Measurements from ENCODE around the gene RAB8A. TPM values are rescaled to one million over a fixed set of nuclear protein-coding genes. Genes with fewer than 3 reads are reported as not detected.
"Not testable (repeated sequence)": the region's sequence is repeated elsewhere in the genome, so short reads cannot be mapped to it uniquely, and the experiment has no call there.

RAB8A gene
- total and polyA plus RNA-seq, 3 experiments from 2014 or later: 86.3 to 298 (median 268) TPM

GRCh38 chr19:16084067-16084685 lies 27.5 kb upstream of the RAB8A start:
- Mint-ChIP-seq H3K27me3 (no peaks in the 10 kb centered on the region), H3K4me1 (peaks cover 59 to 78% (median 64%) of the 10 kb centered on the region in 3 donors), H3K27ac (peak overlapping the region in 4 of 8 donors; percentile 58 to 82 (median 75)), H3K4me3 (peak overlapping the region in 1 of 7 donors; percentile 52), H3K9me3 (no peaks in the 10 kb centered on the region), H3K36me3 (peaks cover 21 to 78% (median 22%) of the 10 kb centered on the region in 3 donors)
- H3K36me3 ChIP-seq (ENCODE audit: insufficient read depth, low read length): peaks cover 57% of the 10 kb centered on the region
- no peak overlapping the region for H3K4me3 ChIP-seq (ENCODE audit: low read length)
- ChIA-PET CTCF (interaction anchor here (0.9 to 7.0 kb wide), 7 partner anchors 9 to 100 kb away, joined by 3 to 65 read pairs (median 4); partner anchors contain the start of genes FAM32A and TPM4), POLR2A (interaction anchor here (0.9 to 1.6 kb wide), 2 partner anchors 9 to 13 kb away, joined by 3 read pairs; no protein-coding TSS in a partner anchor)
- no peak overlapping the region for H3K27ac ChIP-seq (ENCODE audit: low read depth, low read length)
- H3K9me3 ChIP-seq (ENCODE audit: low read length): no peaks in the 10 kb centered on the region
- H3K4me1 ChIP-seq (ENCODE audit: insufficient read depth, low read length): peaks cover 62% of the 10 kb centered on the region
- no peaks in the 10 kb centered on the region for H3K27me3 ChIP-seq (ENCODE audit: insufficient read depth, low read length, poor library complexity, severe bottlenecking)
- DNase-seq: no peak

- H3K4me1 Mint-ChIP-seq: peaks cover 52 to 69% (median 57%) of the 10 kb centered on the region in 3 donors
- H3K27me3 Mint-ChIP-seq: no peaks in the 10 kb centered on the region
- CTCF ChIA-PET: interaction anchor here (0.9 to 7.0 kb wide), 6 partner anchors 10 to 99 kb away, joined by 3 to 65 read pairs (median 6); partner anchors contain the start of genes FAM32A and TPM4
- peak overlapping the region in 4 of 8 donors; percentile 40 to 98 (median 88) for H3K27ac Mint-ChIP-seq
- H3K27ac ChIP-seq (ENCODE audit: low read depth, low read length): no peak overlapping the region
- peak overlapping the region in 1 of 7 donors; percentile 89 for H3K4me3 Mint-ChIP-seq
- H3K9me3 ChIP-seq (ENCODE audit: low read length): no peaks in the 10 kb centered on the region
- DNase-seq: no peak
- peaks cover 22 to 87% (median 24%) of the 10 kb centered on the region in 3 donors for H3K36me3 Mint-ChIP-seq
- no peaks in the 10 kb centered on the region for H3K27me3 ChIP-seq (ENCODE audit: insufficient read depth, low read length, poor library complexity, severe bottlenecking)
- peaks cover 66% of the 10 kb centered on the region for H3K36me3 ChIP-seq (ENCODE audit: insufficient read depth, low read length)
- POLR2A ChIA-PET: interaction anchor here (0.6 to 2.0 kb wide), 4 partner anchors 10 to 26 kb away, joined by 3 to 8 read pairs (median 4); partner anchors contain the start of gene RAB8A
- peaks cover 53% of the 10 kb centered on the region for H3K4me1 ChIP-seq (ENCODE audit: insufficient read depth, low read length)
- H3K4me3 ChIP-seq (ENCODE audit: low read length): no peak overlapping the region
- no peaks in the 10 kb centered on the region for H3K9me3 Mint-ChIP-seq
These were observed 26.6 kb upstream of the RAB8A start for GRCh38 chr19:16085115-16085514.

DNA sequence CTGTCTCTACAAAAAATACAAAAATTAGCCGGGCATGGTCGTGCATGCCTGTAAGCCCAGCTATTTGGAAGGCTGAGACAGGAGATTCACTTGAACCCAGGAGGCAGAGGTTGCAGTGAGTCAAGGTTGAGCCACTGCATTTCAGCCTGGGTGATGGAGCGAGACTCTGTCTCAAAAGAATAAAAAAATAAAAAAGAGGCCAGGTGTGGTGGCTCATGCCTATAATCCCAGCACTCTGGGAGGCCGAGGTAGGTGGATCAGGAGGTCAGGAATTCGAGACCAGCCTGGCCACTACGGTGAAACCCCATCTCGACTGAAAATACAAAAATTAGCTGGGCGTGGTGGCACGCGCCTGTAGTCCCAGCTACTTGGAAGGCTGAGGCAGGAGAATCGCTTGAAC lies 24.3 kb upstream of the RAB8A start:
- not testable (repeated sequence) for H3K9me3 Mint-ChIP-seq; H3K27ac ChIP-seq (ENCODE audit: low read depth, low read length); DNase-seq; H3K9me3 ChIP-seq (ENCODE audit: low read length); H3K27me3 Mint-ChIP-seq; H3K27me3 ChIP-seq (ENCODE audit: insufficient read depth, low read length, poor library complexity, severe bottlenecking); H3K4me3 Mint-ChIP-seq; H3K4me3 ChIP-seq (ENCODE audit: low read length)
- POLR2A ChIA-PET: interaction anchor here (1.4 to 1.6 kb wide), 3 partner anchors 8 to 17 kb away, joined by 4 to 16 read pairs (median 6); partner anchors contain the start of gene TPM4
- peaks cover 35 to 46% (median 37%) of the 10 kb centered on the region in 3 donors for H3K4me1 Mint-ChIP-seq
- peaks cover 20 to 89% (median 21%) of the 10 kb centered on the region in 3 donors for H3K36me3 Mint-ChIP-seq
- Histone ChIP-seq H3K36me3 (ENCODE audit: insufficient read depth, low read length) (peaks cover 72% of the 10 kb centered on the region), H3K4me1 (ENCODE audit: insufficient read depth, low read length) (peaks cover 33% of the 10 kb centered on the region)
- H3K27ac Mint-ChIP-seq: peak overlapping the region in 2 of 8 donors; percentile 70 to 85
- CTCF ChIA-PET: interaction anchor here (1.6 to 7.0 kb wide), 7 partner anchors 10 to 98 kb away, joined by 9 to 65 read pairs (median 14); partner anchors contain the start of genes FAM32A and RAB8A

DNA sequence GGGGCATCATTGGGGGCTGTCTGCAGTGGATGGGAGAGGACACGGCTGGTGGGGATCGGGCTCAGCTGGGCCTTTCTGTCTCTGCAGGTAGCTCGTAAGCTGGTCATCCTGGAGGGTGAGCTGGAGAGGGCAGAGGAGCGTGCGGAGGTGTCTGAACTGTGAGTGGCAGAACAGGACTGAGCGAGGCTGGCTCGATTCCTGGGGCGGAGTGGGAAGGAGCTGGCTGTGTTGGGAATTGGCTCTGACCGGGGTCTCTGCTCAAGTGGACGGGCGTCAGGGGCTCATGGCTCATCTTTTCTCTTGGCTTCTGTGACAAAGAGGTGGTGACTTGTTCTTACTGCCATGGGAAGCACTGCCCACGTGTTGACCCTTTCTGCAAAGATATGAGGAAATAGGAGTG lies 23.7 kb upstream of the RAB8A start:
- CTCF ChIA-PET: interaction anchor here (0.7 to 7.0 kb wide), 5 partner anchors 9 to 98 kb away, joined by 3 to 65 read pairs (median 25); partner anchors contain the start of genes FAM32A and RAB8A
- Mint-ChIP-seq H3K4me1 (peaks cover 32 to 42% (median 37%) of the 10 kb centered on the region in 3 donors), H3K27ac (peak overlapping the region in 3 of 8 donors; percentile 21 to 70 (median 41))

DNA sequence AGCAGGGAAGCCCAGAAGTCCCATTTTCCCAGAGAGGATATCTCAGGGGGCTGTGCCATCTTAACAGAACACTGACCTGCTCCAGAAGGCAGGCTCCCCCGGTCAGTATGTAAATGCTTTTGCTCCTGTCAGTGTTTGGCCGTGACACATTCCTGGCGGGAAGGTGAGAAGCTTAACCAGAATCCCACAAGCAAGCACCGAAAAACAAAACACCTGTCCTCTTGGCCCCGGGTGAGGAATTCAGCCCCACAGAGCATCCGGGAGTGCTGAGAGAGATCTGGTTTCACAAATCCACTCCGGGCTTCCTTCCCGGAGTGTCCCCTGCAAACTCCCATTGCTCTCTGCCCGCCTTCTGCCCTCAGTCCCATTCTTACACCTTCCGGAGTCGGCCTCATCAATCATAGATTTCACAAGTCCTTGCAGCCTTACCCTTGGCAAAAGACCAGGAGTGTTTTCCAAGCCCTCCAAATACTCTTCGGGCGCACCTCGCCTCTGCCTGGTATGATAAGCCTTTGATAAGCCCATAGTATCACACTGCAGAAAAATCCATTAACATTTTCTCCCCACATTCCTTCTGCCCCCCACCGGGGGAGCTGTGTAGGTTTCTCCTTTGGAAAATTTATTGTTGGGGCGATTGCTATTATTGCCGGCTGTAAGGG lies 23.2 kb upstream of the RAB8A start:
- H3K9me3 ChIP-seq (ENCODE audit: low read length): no peaks in the 10 kb centered on the region
- H3K4me1 Mint-ChIP-seq: peaks cover 32 to 36% (median 35%) of the 10 kb centered on the region in 3 donors
- H3K36me3 ChIP-seq (ENCODE audit: insufficient read depth, low read length): peaks cover 72% of the 10 kb centered on the region
- no peaks in the 10 kb centered on the region for H3K9me3 Mint-ChIP-seq
- ChIA-PET POLR2A (no interaction called here), CTCF (interaction anchor here (0.7 to 7.0 kb wide), 4 partner anchors 17 to 97 kb away, joined by 3 to 65 read pairs (median 26); partner anchors contain the start of genes FAM32A and RAB8A)
- peak overlapping the region in 1 of 7 donors; percentile 38 for H3K4me3 Mint-ChIP-seq
- no peaks in the 10 kb centered on the region for H3K27me3 ChIP-seq (ENCODE audit: insufficient read depth, low read length, poor library complexity, severe bottlenecking)
- no peaks in the 10 kb centered on the region for H3K27me3 Mint-ChIP-seq
- peaks cover 19 to 88% (median 20%) of the 10 kb centered on the region in 3 donors for H3K36me3 Mint-ChIP-seq
- no peak for DNase-seq
- no peak overlapping the region for H3K4me3 ChIP-seq (ENCODE audit: low read length)
- no peak overlapping the region for H3K27ac ChIP-seq (ENCODE audit: low read depth, low read length)
- peaks cover 30% of the 10 kb centered on the region for H3K4me1 ChIP-seq (ENCODE audit: insufficient read depth, low read length)
- peak overlapping the region in 3 of 8 donors; percentile 41 to 80 (median 72) for H3K27ac Mint-ChIP-seq

More for the DNA sequence above, 23.7 kb upstream of the RAB8A start:
- no peaks in the 10 kb centered on the region for H3K9me3 Mint-ChIP-seq
- peaks cover 20 to 88% (median 20%) of the 10 kb centered on the region in 3 donors for H3K36me3 Mint-ChIP-seq
- Histone ChIP-seq H3K4me1 (ENCODE audit: insufficient read depth, low read length) (peaks cover 30% of the 10 kb centered on the region), H3K27ac (ENCODE audit: low read depth, low read length) (no peak overlapping the region), H3K27me3 (ENCODE audit: insufficient read depth, low read length, poor library complexity, severe bottlenecking) (no peaks in the 10 kb centered on the region), H3K4me3 (ENCODE audit: low read length) (no peak overlapping the region), H3K36me3 (ENCODE audit: insufficient read depth, low read length) (peaks cover 72% of the 10 kb centered on the region), H3K9me3 (ENCODE audit: low read length) (no peaks in the 10 kb centered on the region)
- H3K27me3 Mint-ChIP-seq: no peaks in the 10 kb centered on the region
- H3K4me3 Mint-ChIP-seq: no peak overlapping the region
- POLR2A ChIA-PET: interaction anchor here (1.6 kb wide), 1 partner anchor 12 kb away, joined by 6 read pairs; the partner anchor contains the start of gene TPM4
- DNase-seq: no peak

DNA sequence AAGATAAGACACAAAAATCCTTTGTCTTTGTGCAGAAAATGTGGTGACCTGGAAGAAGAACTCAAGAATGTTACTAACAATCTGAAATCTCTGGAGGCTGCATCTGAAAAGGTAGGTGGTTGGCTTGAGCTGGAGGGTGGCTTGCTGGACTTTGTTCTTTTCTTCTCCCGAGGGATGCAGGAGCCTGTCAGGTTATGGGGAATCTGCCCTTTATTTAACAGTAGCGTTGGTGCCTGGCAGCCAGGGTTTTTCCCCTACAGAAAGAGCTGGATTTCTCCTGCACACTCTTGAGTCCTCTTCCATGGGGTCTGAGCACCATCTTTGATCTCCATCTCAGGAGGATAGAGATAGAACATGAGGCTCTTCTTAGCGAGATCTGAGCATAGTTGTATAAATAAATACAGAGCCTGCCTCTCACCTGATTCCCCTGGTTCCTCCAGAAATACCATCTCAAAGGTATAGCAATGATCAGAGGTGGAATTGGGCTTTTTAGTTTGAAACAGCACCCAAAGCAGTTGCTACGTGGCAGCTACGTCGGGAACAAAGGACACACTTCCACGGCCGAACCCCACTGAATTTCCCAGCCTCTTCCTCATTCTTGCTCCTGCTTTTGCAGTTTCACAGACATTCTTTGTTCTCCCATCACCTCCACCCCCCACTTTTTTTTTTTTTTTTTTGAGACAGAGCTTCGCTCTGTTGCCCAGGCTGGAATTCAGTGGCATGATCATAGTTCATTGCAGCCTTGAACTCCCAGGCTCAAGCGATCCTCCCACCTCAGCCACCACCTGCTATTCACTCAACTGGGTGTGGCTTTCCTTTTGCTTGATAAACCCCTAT lies 22.5 kb upstream of the RAB8A start:
- no peaks in the 10 kb centered on the region for H3K27me3 ChIP-seq (ENCODE audit: insufficient read depth, low read length, poor library complexity, severe bottlenecking)
- no peaks in the 10 kb centered on the region for H3K9me3 Mint-ChIP-seq
- H3K4me3 Mint-ChIP-seq: peak overlapping the region in 1 of 7 donors; percentile 84
- no peaks in the 10 kb centered on the region for H3K27me3 Mint-ChIP-seq
- peaks cover 28% of the 10 kb centered on the region for H3K4me1 ChIP-seq (ENCODE audit: insufficient read depth, low read length)
- H3K27ac ChIP-seq (ENCODE audit: low read depth, low read length): no peak overlapping the region
- POLR2A ChIA-PET: no interaction called here
- CTCF ChIA-PET: interaction anchor here (3.7 to 7.0 kb wide), 2 partner anchors 21 to 26 kb away, joined by 26 to 65 read pairs; partner anchors contain the start of gene RAB8A
- no peaks in the 10 kb centered on the region for H3K9me3 ChIP-seq (ENCODE audit: low read length)
- peak overlapping the region in 5 of 8 donors; percentile 52 to 86 (median 72) for H3K27ac Mint-ChIP-seq
- no peak for DNase-seq
- peaks cover 19 to 88% (median 20%) of the 10 kb centered on the region in 3 donors for H3K36me3 Mint-ChIP-seq
- H3K36me3 ChIP-seq (ENCODE audit: insufficient read depth, low read length): peaks cover 68% of the 10 kb centered on the region
- peaks cover 33 to 35% (median 35%) of the 10 kb centered on the region in 3 donors for H3K4me1 Mint-ChIP-seq
- no peak overlapping the region for H3K4me3 ChIP-seq (ENCODE audit: low read length)
